RCC 7860 (cell line): Measurements from ENCODE around the gene CDK6.
A peak's percentile ranks its signal among the peaks of the same experiment; 100 is the strongest.

ENCODE experiments used
- DNase-seq: peaks from one replicate; pipeline ENCODE4 v3.0.0-alpha.2; 2015; ENCODE audit warnings: low spot score
- FAIRE-seq: peaks from 2 replicates; lab custom pipeline; 2012; peaks lifted over from hg19 to GRCh38; lab: Jason Lieb, UNC

Gene CDK6

GRCh38 chr7:92848441-92848840 lies 12.1 kb upstream of the CDK6 start:
- no peak for FAIRE-seq
- no peak for DNase-seq

GRCh38 chr7:92847305-92847704 lies 10.9 kb upstream of the CDK6 start:
- DNase-seq (no peak), FAIRE-seq (no peak)

- FAIRE-seq (no peak), DNase-seq (no peak)
These were observed 9.4 kb upstream of the CDK6 start for GRCh38 chr7:92845736-92846135.

GRCh38 chr7:92843781-92844180 lies 7.4 kb upstream of the CDK6 start:
- DNase-seq (no peak), FAIRE-seq (no peak)

- no peak for DNase-seq
- no peak for FAIRE-seq
These were observed 6.8 kb upstream of the CDK6 start for GRCh38 chr7:92843034-92843760.

- DNase-seq (no peak), FAIRE-seq (no peak)
These were observed 4.8 kb upstream of the CDK6 start for GRCh38 chr7:92841192-92841591.

GRCh38 chr7:92840316-92840715 lies 3.9 kb upstream of the CDK6 start:
- DNase-seq (no peak), FAIRE-seq (no peak)

GRCh38 chr7:92839901-92840300 lies 3.5 kb upstream of the CDK6 start:
- FAIRE-seq (no peak), DNase-seq (no peak)

- DNase-seq (no peak), FAIRE-seq (peak; percentile 80)
These were observed 2.6 kb upstream of the CDK6 start for GRCh38 chr7:92838934-92839333.

- DNase-seq (peak; percentile 44), FAIRE-seq (peak; percentile 72)
These were observed 802 bp upstream of the CDK6 start for GRCh38 chr7:92837000-92837749.

- no peak for FAIRE-seq
- peak; percentile 39 for DNase-seq
These were observed 403 bp downstream of the CDK6 start for GRCh38 chr7:92835851-92836488.

- DNase-seq, result peak; percentile 75
These were observed 1.0 kb downstream of the CDK6 start for GRCh38 chr7:92835261-92835850.

GRCh38 chr7:92834507-92835260 lies 1.7 kb downstream of the CDK6 start:
- no peak for FAIRE-seq
- no peak for DNase-seq

More at GRCh38 chr7:92835261-92835850, 1.0 kb downstream of the CDK6 start:
- no peak for FAIRE-seq

- FAIRE-seq, result no peak
- DNase-seq, result peak; percentile 83
These were observed 2.4 kb downstream of the CDK6 start for GRCh38 chr7:92833766-92834506.

- DNase-seq, result peak; percentile 74
- no peak for FAIRE-seq
These were observed 3.2 kb downstream of the CDK6 start for GRCh38 chr7:92833024-92833765.

GRCh38 chr7:92832534-92833023 lies 3.8 kb downstream of the CDK6 start:
- FAIRE-seq (no peak), DNase-seq (no peak)

GRCh38 chr7:92831716-92832533 lies 4.4 kb downstream of the CDK6 start:
- peak; percentile 85 for FAIRE-seq

GRCh38 chr7:92830532-92831110 lies 5.8 kb downstream of the CDK6 start:
- DNase-seq (peak; percentile 36), FAIRE-seq (no peak)

More at GRCh38 chr7:92831716-92832533, 4.4 kb downstream of the CDK6 start:
- peak; percentile 93 for DNase-seq
